GM12878 (cell line): ENCODE measurements around the gene AEN. TPM values are rescaled to one million over a fixed set of nuclear protein-coding genes. Genes with fewer than 3 reads are reported as not detected.

Experiments
- ATF2 ChIP-seq: IDR thresholded peaks from 2 replicates; pipeline ENCODE4 v1.6.1; 2012; ENCODE audit warnings: low read length, inconsistent platforms
- CEBPB ChIP-seq, 2 experiments: fragments of 150-350 bp in 1 of 2; IDR thresholded peaks; 2 replicates each; pipeline ENCODE4 v1.6.1; 2012 to 2014; ENCODE audit warnings: low read depth in 2 of 2, low read length in 2 of 2, borderline replicate concordance in 1 of 2, inconsistent platforms in 1 of 2
- CHD1 ChIP-seq: IDR thresholded peaks from 2 replicates; pipeline ENCODE4 v1.6.1; 2012; ENCODE audit warnings: low read depth, low read length, improper control_type of control experiment
- ELK1 ChIP-seq: IDR thresholded peaks from 2 replicates; pipeline ENCODE4 v1.6.1; 2012; ENCODE audit warnings: low read depth, low read length, improper control_type of control experiment
- FOS ChIP-seq: IDR thresholded peaks from 3 replicates; pipeline ENCODE4 v1.6.1; 2011; ENCODE audit warnings: borderline replicate concordance; ENCODE audit not compliant: insufficient read length; ENCODE audit errors: extremely low read depth
- KDM1A ChIP-seq: fragments of 200-600 bp; sonication (generic); IDR thresholded peaks from 2 replicates; pipeline ENCODE4 v1.6.1; 2016; ENCODE audit warnings: borderline replicate concordance
- KLF5 ChIP-seq: fragments of 450-650 bp; IDR thresholded peaks from 2 replicates; pipeline ENCODE4 v1.6.1; 2014; ENCODE audit warnings: mild to moderate bottlenecking; ENCODE audit not compliant: partially characterized antibody
- MTA2 ChIP-seq: fragments of 450-650 bp; IDR thresholded peaks from 2 replicates; pipeline ENCODE4 v1.6.1; 2016; ENCODE audit warnings: low read depth, mild to moderate bottlenecking, moderate library complexity
- NBN ChIP-seq: fragments of 450-650 bp; IDR thresholded peaks from 2 replicates; pipeline ENCODE4 v1.6.1; 2016
- NFYA ChIP-seq: IDR thresholded peaks from 2 replicates; pipeline ENCODE4 v1.6.1; 2011; ENCODE audit warnings: low read depth, mild to moderate bottlenecking, low read length, improper control_type of control experiment, borderline replicate concordance
- NR2C2 ChIP-seq: IDR thresholded peaks from 2 replicates; pipeline ENCODE4 v1.6.1; 2011; ENCODE audit warnings: borderline replicate concordance, low read depth; ENCODE audit not compliant: control insufficient read depth, insufficient read length
- PAX5 ChIP-seq: IDR thresholded peaks from 2 replicates; pipeline ENCODE4 v1.6.1; 2011; ENCODE audit warnings: low read depth, low read length, borderline replicate concordance
- POLR2AphosphoS2 ChIP-seq: IDR thresholded peaks from 2 replicates; pipeline ENCODE4 v1.6.1; 2011; ENCODE audit warnings: low read depth, mild to moderate bottlenecking, low read length, improper control_type of control experiment, moderate library complexity
- POU2F2 ChIP-seq: IDR thresholded peaks from 3 replicates; pipeline ENCODE4 v1.6.1; 2011; ENCODE audit warnings: low read depth, mild to moderate bottlenecking, low read length, borderline replicate concordance
- RAD51 ChIP-seq: fragments of 450-650 bp; IDR thresholded peaks from 2 replicates; pipeline ENCODE4 v1.6.1; 2016; ENCODE audit warnings: moderate library complexity, mild to moderate bottlenecking, inconsistent platforms
- RELA ChIP-seq: fragments of 450-650 bp; IDR thresholded peaks from 2 replicates; pipeline ENCODE4 v1.8.0; 2014; ENCODE audit warnings: borderline replicate concordance; ENCODE audit not compliant: partially characterized antibody
- SMC3 ChIP-seq: IDR thresholded peaks from 2 replicates; pipeline ENCODE4 v1.6.1; 2011; ENCODE audit warnings: low read length, improper control_type of control experiment, borderline replicate concordance
- SUZ12 ChIP-seq: fragments of 200-600 bp; sonication (generic); IDR thresholded peaks from one replicate; pipeline ENCODE4 v1.6.1; 2018; ENCODE audit warnings: antibody characterized with exemption, mild to moderate bottlenecking; ENCODE audit not compliant: unreplicated experiment
- TAF1 ChIP-seq: IDR thresholded peaks from 2 replicates; pipeline ENCODE4 v1.6.1; 2011; ENCODE audit warnings: mild to moderate bottlenecking, low read depth, low read length, borderline replicate concordance
- TCF7 ChIP-seq: IDR thresholded peaks from 2 replicates; pipeline ENCODE4 v1.6.1; 2014; ENCODE audit warnings: antibody characterized with exemption, borderline replicate concordance
- polyA plus RNA-seq, 11 experiments: library from polyadenylated mRNA; depleted of rRNA in 4 of 11; unstranded in 6 of 11; stranded (reverse) in 5 of 11; fragments of >200 nt; fragmentation: Nextera tagmentation in 4 of 11; fragmentation: Illumina TruSeq in 1 of 11; extraction: Ambion mirVana in 4 of 11; extraction: Trizol in 1 of 11; gene quantifications; 1 replicate in 1 of 11; 2 replicates in 10 of 11; pipeline versions ENCODE4 v1.2.1 to v1.2.3, GENCODE V29; 2011 to 2016; ENCODE audit warnings: inconsistent platforms in 2 of 11, missing spikeins in 2 of 11, low read depth in 1 of 11
- total RNA-seq, 4 experiments: library from RNA; depleted of rRNA in 3 of 4; stranded (reverse); fragments of >200 nt in 3 of 4; fragmentation: Illumina TruSeq in 1 of 4; extraction: Trizol in 1 of 4; gene quantifications; 2 replicates each; pipeline versions ENCODE4 v1.2.1 to v1.2.3, GENCODE V29; 2013 to 2021
- TF ChIP-seq, protein P1 (sequence below): fragments of 450-650 bp; IDR thresholded peaks from 2 replicates; pipeline ENCODE4 v1.6.1; 2016; ENCODE audit warnings: mild to moderate bottlenecking, moderate library complexity, borderline replicate concordance
- TF ChIP-seq, protein P2 (sequence below): fragments of 450-650 bp; IDR thresholded peaks from 2 replicates; pipeline ENCODE4 v1.6.1; 2017; ENCODE audit warnings: antibody characterized with exemption, mild to moderate bottlenecking, moderate library complexity

AEN gene
- total and polyA plus RNA-seq, 10 of the 15 experiments (the other 5 are each of a cell fraction or from before 2014, with no cell fraction given): 11.7 to 81.2 (median 53.7) TPM

- TF ChIP-seq, protein P1, sequence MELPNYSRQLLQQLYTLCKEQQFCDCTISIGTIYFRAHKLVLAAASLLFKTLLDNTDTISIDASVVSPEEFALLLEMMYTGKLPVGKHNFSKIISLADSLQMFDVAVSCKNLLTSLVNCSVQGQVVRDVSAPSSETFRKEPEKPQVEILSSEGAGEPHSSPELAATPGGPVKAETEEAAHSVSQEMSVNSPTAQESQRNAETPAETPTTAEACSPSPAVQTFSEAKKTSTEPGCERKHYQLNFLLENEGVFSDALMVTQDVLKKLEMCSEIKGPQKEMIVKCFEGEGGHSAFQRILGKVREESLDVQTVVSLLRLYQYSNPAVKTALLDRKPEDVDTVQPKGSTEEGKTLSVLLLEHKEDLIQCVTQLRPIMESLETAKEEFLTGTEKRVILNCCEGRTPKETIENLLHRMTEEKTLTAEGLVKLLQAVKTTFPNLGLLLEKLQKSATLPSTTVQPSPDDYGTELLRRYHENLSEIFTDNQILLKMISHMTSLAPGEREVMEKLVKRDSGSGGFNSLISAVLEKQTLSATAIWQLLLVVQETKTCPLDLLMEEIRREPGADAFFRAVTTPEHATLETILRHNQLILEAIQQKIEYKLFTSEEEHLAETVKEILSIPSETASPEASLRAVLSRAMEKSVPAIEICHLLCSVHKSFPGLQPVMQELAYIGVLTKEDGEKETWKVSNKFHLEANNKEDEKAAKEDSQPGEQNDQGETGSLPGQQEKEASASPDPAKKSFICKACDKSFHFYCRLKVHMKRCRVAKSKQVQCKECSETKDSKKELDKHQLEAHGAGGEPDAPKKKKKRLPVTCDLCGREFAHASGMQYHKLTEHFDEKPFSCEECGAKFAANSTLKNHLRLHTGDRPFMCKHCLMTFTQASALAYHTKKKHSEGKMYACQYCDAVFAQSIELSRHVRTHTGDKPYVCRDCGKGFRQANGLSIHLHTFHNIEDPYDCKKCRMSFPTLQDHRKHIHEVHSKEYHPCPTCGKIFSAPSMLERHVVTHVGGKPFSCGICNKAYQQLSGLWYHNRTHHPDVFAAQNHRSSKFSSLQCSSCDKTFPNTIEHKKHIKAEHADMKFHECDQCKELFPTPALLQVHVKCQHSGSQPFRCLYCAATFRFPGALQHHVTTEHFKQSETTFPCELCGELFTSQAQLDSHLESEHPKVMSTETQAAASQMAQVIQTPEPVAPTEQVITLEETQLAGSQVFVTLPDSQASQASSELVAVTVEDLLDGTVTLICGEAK: no peak
- TF ChIP-seq NBN (peak; percentile 77), CHD1 (no peak), TAF1 (no peak), TCF7 (no peak), MTA2 (peak; percentile 89), SMC3 (no peak), PAX5 (peak; percentile 93), ELK1 (no peak), CEBPB (IDR thresholded peaks at IDR 0.05; ENCODE audit: borderline replicate concordance in 1 of 2, low read depth in 2 of 2, low read length in 2 of 2) (no peak), KDM1A (no peak), FOS (no peak), SUZ12 (no peak), KLF5 (no peak), POLR2AphosphoS2 (no peak), RELA (no peak), ATF2 (0 out of 2 replicates have a peak, but pooled peaks have one; percentile 25), NR2C2 (no peak), POU2F2 (peak; percentile 40; the same call in 1 of the 3 replicates), RAD51 (peak; percentile 46), NFYA (no peak)
- TF ChIP-seq, protein P2, sequence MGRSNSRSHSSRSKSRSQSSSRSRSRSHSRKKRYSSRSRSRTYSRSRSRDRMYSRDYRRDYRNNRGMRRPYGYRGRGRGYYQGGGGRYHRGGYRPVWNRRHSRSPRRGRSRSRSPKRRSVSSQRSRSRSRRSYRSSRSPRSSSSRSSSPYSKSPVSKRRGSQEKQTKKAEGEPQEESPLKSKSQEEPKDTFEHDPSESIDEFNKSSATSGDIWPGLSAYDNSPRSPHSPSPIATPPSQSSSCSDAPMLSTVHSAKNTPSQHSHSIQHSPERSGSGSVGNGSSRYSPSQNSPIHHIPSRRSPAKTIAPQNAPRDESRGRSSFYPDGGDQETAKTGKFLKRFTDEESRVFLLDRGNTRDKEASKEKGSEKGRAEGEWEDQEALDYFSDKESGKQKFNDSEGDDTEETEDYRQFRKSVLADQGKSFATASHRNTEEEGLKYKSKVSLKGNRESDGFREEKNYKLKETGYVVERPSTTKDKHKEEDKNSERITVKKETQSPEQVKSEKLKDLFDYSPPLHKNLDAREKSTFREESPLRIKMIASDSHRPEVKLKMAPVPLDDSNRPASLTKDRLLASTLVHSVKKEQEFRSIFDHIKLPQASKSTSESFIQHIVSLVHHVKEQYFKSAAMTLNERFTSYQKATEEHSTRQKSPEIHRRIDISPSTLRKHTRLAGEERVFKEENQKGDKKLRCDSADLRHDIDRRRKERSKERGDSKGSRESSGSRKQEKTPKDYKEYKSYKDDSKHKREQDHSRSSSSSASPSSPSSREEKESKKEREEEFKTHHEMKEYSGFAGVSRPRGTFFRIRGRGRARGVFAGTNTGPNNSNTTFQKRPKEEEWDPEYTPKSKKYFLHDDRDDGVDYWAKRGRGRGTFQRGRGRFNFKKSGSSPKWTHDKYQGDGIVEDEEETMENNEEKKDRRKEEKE: no peak
Observed at GRCh38 chr15:88656760-88657221, 35.7 kb downstream of the AEN start (continued).
